Activated CD4-positive, alpha-beta T cell treated with anti-CD3 and anti-CD28 coated beads, Interleukin-2, amount 50 U/mL, for 16 hours (primary cell): ENCODE data around the gene NMNAT2.
"Not testable (repeated sequence)": the region's sequence is repeated elsewhere in the genome, so short reads cannot be mapped to it uniquely, and the experiment has no call there.

Experiments used
- DNase-seq: peaks from one replicate; pipeline ENCODE4 v3.0.0-alpha.2; 2020

Gene NMNAT2

GRCh38 chr1:183282101-183282855 lies 135.9 kb downstream of the NMNAT2 start:
- no peak for DNase-seq

- peak; percentile 73 for DNase-seq
These were observed 136.6 kb downstream of the NMNAT2 start for GRCh38 chr1:183281553-183282091.

GRCh38 chr1:183281039-183281438 lies 137.1 kb downstream of the NMNAT2 start:
- no peak for DNase-seq

- DNase-seq, result no peak
These were observed 138.3 kb downstream of the NMNAT2 start for GRCh38 chr1:183279835-183280234.

- no peak for DNase-seq
These were observed 139.2 kb downstream of the NMNAT2 start for GRCh38 chr1:183278739-183279591.

GRCh38 chr1:183277821-183278738 lies 140.1 kb downstream of the NMNAT2 start:
- DNase-seq, result no peak

- no peak for DNase-seq
These were observed 141.6 kb downstream of the NMNAT2 start for GRCh38 chr1:183276386-183277080.

GRCh38 chr1:183275322-183275721 lies 142.9 kb downstream of the NMNAT2 start:
- no peak for DNase-seq

GRCh38 chr1:183274836-183275235 lies 143.3 kb downstream of the NMNAT2 start:
- DNase-seq, result no peak

- not testable (repeated sequence) for DNase-seq
These were observed 144.2 kb downstream of the NMNAT2 start for GRCh38 chr1:183273984-183274383.

- DNase-seq, result no peak
These were observed 144.9 kb downstream of the NMNAT2 start for GRCh38 chr1:183273300-183273699.

- DNase-seq, result no peak
These were observed 145.8 kb downstream of the NMNAT2 start for GRCh38 chr1:183272390-183272848.

GRCh38 chr1:183270541-183271141 lies 147.5 kb downstream of the NMNAT2 start:
- no peak for DNase-seq

- DNase-seq, result no peak
These were observed 150.3 kb downstream of the NMNAT2 start for GRCh38 chr1:183267646-183268431.

GRCh38 chr1:183263886-183264602 lies 154.1 kb downstream of the NMNAT2 start:
- DNase-seq, result no peak

- no peak for DNase-seq
These were observed 155.5 kb downstream of the NMNAT2 start for GRCh38 chr1:183262628-183263200.

- DNase-seq, result peak; percentile 21
These were observed 158.3 kb downstream of the NMNAT2 start for GRCh38 chr1:183259924-183260323.

GRCh38 chr1:183255073-183255472 lies 163.1 kb downstream of the NMNAT2 start:
- no peak for DNase-seq

- DNase-seq, result no peak
These were observed 166.2 kb downstream of the NMNAT2 start for GRCh38 chr1:183251959-183252450.
